Islet of Langerhans (tissue), 1 donor: Measurements from ENCODE around the gene BCL2A1.
"Not testable (repeated sequence)": the region's sequence is repeated elsewhere in the genome, so short reads cannot be mapped to it uniquely, and the experiment has no call there.

ENCODE experiments used
- FAIRE-seq: peaks from one replicate; lab custom pipeline; 2011; peaks lifted over from hg19 to GRCh38; lab: Jason Lieb, UNC

The BCL2A1 gene

DNA sequence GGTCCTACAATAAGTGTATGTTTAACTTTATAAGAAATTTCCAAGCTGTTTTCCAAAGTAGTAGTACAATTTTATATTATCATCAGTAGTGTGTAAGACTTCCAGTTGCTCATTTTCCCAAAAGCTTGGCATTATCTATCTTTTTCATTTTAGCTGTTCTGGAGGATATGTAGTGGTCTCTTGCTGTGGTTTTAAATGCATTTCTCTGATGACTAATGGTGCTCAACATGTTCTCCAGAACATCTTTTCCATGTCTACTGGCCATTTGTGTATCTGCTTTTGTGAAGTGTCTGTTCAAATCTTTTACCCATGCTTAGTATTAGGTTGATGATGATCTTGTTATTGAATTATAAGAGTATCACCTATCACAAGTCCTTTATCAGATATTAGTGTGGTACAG is 13.3 kb downstream of the BCL2A1 start:
- FAIRE-seq, result no peak

DNA sequence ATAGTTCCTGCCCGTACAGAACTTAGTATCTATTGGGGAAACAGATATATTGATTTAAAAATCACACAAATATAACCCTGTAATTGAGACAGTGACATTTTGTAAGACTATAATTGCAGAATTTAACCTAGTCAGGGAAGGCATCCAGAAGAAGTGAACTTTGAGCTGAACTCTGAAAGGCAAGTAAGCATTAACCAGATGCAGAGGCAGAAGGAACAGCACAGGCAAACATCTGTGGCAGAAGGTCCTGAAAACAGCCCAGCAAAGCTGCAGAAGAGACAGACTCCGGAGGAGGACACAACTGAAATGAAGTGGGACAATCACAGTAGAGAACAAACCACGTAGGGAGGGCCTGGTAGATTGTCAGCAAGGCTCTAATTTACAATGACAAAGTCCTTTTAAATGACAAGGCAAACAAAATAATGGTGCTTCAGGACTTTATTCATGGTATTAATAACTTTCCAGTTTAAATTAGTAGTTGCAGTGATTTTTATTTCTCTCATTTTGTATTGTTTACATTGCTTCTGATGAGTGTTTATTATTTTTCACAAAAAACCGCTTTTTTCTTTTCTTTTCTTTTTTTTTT is 14.5 kb downstream of the BCL2A1 start:
- FAIRE-seq, result no peak

DNA sequence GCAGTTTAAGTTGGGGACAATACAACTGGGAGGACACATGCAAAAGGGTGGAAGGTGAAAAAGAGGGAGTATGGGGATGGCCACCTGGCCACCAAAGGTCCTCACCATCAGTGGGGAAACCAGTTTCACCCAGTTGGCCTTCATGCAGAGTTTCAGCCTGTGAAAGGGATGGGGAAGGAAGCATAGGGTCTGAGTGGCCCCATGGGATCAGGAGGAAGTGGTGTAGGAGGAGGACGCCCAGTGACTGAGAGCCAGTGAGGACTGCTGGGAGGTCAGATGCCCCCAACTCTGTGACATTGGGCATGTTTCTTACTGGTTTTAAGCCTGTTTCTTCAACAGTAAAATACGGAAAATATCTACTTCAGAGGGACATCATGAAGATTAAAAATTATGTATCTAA is 16.3 kb downstream of the BCL2A1 start:
- FAIRE-seq, result no peak

DNA sequence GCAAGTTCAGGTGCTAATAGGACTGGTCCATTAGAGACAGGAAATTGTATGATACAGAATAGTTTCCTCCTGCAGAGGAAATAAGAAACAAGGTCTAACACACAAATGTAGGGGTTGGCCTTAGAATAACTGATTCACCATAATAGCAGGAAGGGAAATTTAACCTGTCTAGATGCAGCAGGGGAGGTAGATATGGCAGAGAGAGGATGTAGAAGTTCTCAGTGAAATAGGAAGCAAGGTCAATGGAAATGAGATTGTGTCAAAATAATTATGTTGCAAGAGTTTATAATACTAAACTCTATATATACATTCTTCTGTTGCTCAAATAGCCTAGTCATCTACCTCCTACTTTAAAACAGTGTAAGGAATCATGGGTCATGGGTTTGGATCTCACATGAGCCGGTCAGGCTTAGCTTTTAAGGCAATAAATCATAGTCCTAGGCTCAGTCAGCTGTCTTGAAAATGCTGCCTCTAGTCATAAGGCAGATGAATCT is 17.0 kb downstream of the BCL2A1 start:
- no peak for FAIRE-seq

DNA sequence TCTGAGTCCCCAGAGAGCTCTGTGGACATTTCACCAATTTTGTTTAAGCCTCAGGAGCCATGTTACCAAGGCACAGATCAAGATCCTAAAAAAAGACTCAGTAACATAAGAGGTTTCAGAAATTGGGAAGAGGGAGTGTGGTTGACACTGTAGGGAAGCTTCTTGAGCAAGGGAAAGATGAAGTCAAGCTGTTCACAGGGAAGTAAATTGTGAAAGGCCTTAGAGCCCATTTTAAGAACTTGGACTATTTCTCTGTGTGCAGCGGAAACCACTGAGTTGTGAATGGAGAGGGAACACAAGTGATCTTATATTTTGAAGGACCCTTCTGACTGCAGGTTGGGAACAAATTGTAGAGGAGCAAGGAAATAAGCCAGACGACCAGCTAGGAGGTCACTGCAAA is 18.7 kb downstream of the BCL2A1 start:
- no peak for FAIRE-seq

DNA sequence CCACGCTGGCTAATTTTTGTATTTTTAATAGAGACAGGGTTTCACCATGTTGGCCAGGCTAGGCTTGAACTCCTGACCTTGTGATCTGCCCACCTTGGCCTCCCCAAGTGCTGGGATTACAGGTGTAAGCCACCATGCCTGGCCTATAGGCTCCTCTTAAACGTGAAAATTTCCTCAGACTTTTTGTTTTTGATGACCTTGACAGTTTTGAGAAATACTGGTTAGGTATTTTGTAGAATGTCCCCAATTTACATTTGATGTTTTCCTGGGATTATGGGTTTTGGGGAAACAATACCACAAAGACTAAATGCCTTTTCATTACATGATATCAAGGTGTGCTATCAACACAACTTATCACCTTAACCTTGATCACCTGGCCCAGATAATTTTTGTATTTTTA is 20.7 kb downstream of the BCL2A1 start:
- no peak for FAIRE-seq

DNA sequence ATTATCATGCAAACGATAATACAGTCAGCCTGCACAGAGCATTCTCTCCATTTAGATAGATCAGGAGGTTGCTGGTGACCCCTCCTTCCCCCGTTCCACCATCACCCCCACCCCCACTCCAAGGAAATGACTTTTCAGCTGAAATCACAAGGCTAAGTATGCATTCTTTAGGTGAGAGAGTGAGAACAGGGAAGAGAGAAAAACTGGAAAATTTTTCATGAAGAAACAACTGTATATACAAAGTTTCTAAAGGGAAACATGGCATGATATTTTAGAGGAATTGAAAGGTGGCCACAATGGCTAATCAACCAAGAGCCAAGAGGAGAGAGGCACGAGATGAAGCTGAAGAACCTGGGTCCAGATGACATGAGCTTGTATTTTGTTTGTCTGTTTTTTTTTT is 22.2 kb downstream of the BCL2A1 start:
- no peak for FAIRE-seq

DNA sequence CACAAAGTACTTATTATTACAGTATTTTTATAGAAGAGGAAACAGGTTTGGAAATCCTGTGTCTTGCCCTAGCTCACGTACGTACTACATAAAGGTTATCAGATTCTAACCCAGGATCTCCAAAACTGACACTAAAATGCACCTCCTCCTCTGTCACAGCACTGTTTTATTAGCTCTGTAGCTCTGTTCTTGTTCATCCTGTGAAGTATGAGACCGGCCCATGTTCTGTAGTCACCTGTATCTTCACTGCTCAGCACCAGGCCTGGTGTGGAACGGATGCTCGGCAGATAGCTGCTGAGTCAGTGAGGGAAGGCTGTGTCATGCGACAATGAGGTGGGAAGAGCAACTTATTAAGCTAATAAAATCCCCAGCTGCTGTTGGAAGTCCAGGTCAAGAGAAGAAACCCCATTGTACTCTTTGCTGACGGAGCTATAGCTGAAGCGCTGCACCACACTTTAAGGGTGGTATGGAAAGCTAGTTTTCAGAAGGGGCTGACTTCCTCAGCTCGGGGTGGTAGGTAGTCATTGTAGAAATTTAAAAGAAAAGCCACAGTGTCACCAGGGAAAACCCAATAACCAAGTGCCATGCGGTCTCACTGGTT is 22.8 kb downstream of the BCL2A1 start:
- no peak for FAIRE-seq

DNA sequence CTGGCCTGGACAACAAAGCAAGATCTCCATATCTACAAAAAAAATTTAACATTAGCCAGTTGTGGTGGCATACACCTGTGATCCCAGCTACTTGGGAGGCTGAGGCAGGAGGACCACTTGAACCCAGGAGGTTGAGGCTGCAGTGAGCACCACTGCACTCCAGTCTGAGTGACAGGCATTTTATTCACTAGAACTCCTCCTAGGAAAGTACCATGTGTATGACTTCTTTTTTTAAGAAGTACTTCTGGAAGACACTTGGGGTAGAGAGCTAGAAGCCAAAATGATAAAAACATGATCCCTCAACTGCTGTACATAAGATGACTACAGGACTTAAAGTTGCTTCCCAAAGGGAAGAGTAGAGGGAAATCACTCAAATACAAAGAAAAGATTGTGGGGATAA is 24.0 kb downstream of the BCL2A1 start:
- no peak for FAIRE-seq

DNA sequence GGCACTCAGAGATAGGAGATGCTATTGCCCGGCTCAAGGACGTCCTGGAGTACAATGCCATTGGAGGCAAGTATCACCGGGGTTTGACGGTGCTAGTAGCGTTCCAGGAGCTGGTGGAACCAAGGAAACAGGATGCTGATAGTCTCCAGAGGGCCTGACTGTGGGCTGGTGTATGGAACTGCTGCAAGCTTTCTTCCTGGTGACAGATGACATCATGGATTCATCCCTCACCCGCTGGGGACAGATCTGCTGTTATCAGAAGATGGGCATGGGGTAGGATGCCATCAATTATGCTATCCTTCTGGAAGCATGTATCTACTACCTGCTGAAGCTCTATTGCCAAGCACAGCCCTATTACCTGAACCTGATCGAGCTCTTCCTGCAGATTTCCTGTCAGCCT is 26.4 kb downstream of the BCL2A1 start:
- FAIRE-seq, result no peak

DNA sequence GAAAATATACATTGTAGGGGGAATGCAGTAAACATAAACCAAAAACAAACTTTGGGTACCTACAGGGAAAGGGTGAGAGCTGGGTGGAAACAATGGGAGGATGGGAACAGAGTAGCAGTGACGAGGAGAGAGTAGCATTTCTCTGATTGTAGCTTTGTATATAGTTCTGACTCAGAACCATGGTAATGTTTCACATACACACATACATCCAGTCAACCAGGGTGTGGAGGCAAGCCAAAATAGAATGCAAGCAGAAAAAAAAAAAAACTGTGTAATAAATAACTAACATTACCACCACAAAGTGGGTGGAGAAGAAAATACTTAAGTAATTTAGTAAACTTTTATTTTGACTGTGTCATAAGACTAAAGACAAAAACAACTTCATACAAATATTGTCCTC is 27.2 kb downstream of the BCL2A1 start:
- no peak for FAIRE-seq

DNA sequence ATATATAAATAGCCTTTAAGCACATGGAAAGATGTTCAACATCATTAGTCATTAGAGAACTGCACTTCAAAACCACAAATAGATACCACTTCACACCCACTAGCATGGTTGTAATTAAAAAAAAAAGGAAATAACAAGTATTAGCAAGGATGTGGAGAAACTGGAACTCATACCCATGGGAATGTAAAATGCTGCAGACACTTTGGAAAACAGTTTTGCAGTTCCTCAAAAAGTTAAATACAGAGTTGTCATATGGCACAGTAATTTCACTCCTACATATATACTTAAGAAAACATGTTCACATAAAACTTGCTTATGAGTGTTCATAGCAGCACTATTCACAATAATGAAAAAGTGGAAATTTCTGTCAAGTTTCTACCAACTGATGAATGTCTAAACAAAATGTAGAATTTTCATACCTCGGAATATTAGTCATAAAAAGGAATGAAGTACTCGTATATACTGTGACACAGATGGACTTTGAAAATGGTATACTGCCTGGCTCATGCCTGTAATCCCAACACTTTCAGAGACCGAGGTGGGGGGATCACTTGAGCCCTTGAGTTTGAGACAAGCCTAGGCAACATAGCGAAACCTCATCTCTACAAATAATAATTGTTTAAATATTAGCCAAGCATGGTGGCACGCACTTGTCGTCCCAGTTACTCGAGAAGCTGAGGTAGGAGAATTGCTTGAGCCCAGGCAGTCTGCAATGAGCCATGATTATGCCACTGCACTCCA is 28.1 kb downstream of the BCL2A1 start:
- no peak for FAIRE-seq

DNA sequence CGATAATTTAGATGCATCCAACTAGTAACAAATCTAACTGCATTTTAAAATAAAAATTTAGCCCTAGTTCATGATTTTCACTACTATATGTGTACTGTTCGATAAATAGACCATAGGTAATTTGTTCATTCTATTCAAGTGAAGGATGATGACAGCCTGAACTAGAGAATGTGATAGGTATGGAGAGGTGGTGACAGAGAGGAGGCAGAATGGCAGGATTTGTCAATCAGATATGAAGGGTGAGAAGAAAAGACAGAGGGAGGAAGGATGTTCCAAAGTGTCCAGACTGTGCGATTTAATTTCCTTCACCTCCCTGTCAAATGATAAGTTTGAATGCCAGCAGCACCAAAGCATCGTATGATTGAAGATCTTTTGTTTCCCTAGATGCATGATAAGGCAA is 31.6 kb downstream of the BCL2A1 start:
- no peak for FAIRE-seq

DNA sequence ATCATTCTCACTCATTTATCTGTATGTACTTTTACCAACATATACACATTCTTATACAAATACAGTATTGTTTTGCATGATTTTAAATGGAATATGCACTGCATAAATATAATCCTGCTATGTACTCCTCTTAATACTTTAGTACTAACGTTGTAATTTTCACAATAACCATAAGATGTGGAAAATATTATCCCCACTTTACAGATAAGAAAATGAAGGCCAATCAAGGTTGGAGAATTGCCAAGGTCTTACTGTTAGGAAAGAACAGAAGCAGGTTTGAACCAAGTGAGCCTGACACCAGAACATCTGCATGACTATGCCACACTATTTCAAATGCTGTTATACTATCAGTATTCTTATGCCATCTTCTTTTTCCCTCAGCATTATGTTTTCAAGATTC is 32.9 kb downstream of the BCL2A1 start:
- no peak for FAIRE-seq

DNA sequence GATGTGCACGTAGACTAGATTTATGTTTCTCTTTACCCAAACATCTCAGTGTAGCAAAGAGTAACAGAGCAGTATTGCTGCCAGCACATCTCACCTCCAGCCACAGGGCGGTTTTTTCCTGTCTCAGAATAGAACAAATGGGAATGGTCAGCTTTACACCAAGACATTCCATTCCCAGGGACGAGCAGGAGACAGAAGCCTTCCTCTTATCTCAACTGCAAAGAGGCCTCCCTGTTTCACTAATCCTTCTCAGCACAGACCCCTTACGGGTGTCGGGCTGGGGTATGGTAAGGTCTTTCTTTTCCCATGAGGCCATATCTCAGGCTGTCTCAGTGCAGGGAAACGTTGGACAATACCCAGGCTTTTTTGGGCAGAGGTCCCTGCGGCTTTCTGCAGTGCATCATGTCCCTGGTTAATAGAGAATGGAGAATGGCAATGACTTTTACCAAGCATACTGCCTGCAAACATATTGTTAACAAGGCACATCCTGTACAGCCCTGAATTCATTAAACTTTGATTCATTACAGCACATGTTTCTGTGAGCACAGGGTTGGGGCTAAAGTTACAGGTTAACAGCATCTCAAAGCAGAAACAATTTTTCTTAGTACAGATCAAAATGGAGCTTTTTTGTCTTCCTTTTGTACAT is 35.3 kb downstream of the BCL2A1 start:
- FAIRE-seq, result not testable (repeated sequence)

DNA sequence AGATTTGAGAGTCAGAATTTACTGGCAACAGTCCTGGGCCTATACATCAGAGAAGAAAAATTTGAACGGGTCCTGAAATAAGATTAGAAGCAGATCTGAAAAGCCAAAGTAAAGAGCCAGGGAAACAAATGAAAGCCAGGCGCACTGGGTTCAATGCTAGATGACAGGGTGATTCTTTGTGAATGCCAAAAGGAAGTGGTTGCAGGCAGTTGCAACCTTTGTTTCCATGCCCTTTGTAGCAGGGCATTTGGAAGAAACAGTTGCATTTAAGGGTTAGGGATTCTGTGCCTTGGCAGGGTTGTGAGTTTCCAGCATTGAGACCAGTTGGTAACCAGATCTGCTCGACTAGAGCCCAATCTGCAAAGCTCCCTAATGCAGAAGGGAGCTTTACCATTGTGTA is 37.8 kb downstream of the BCL2A1 start:
- FAIRE-seq, result no peak

DNA sequence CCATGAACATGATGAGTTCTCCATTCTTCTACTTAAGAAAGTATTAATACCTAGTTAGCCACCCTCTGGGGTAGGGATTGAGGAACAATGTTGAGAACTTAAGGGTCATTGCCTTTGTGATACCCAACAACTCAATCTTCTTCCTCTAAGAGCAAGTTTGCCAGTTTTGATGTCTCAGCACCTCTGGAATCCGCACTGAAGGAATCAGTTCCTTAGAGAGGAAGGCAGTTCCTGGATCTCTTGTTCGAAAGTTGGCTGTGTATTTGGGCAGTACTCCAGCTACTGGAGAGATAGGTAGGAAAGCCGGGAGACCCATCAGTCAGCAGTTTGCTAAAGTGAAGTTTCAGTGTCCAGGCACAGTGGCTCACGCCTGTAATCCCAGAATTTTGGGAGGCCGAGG is 38.5 kb downstream of the BCL2A1 start:
- no peak for FAIRE-seq

DNA sequence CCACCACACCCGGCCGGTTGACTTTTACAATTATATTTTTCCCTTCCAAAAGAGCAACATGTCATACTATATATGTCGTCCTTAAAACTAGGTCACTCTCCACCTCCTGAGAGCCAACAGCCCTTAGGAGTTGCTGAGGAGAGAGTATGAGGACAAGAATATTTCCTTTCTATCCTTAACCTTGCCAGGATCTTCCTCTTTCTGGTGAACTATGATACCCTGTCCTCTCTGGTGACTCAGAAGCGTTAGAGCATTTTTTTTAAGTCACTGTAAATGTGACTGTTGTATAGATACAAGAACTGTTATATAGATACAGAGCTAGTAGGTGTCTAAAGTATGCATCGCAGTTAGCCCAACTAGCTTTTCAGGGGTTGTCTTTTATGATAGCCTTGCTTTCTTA is 40.5 kb downstream of the BCL2A1 start:
- FAIRE-seq, result no peak

DNA sequence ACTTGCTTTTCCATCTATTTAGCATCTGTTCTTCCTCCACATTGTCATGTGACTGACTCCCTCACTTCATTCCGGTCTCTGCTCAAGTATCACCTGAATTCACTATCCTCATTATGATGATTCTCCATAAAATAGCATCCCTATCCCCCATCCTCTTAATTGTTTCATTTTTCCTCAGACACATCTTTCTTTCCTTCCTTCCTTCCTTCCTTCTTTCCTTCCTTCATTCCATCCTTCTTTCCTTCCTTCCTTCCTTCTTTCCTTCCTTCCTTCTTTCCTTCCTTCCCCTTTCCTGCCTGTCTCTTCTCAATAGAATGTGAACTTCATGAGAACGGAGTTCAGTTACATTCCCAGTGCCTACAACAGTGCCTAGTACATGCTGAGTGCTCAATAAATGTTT is 41.6 kb downstream of the BCL2A1 start:
- FAIRE-seq, result no peak

DNA sequence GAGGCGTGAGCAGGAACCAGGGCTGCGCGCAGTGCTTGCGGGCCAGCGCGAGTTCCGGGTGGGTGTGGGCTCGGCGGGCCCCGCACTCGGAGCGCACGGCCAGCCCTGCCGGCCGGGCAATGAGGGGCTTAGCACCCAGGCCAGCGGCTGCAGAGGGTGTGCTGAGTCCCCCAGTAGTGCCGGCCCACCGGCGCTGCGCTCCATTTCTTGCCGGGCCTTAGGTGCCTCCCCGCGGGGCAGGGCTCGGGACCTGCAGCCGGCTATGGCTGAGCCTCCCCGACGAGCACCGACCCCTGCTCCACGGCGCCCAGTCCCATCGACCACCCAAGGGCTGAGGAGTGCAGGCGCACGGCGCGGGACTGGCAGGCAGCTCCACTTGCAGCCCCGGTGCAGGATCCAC is 44.9 kb downstream of the BCL2A1 start:
- FAIRE-seq, result not testable (repeated sequence)

DNA sequence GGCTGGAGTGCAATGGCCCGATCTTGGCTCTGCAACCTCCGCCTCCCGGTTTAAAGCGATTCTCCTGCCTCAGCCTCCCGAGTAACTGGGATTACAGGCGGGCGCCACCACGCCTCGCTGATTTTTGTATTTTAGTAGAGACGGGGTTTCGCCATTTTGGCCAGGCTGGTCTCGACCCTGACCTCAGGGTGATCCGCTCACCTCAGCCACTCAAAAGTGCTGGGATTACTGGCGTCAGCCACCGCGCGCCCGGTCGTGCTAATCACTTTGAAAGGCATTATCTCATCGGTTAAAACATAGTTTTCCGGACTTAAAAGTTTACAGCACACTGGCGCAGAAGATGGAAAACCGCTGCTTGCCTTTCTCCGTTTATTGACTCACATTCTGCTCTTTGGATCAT is 46.6 kb downstream of the BCL2A1 start:
- no peak for FAIRE-seq

DNA sequence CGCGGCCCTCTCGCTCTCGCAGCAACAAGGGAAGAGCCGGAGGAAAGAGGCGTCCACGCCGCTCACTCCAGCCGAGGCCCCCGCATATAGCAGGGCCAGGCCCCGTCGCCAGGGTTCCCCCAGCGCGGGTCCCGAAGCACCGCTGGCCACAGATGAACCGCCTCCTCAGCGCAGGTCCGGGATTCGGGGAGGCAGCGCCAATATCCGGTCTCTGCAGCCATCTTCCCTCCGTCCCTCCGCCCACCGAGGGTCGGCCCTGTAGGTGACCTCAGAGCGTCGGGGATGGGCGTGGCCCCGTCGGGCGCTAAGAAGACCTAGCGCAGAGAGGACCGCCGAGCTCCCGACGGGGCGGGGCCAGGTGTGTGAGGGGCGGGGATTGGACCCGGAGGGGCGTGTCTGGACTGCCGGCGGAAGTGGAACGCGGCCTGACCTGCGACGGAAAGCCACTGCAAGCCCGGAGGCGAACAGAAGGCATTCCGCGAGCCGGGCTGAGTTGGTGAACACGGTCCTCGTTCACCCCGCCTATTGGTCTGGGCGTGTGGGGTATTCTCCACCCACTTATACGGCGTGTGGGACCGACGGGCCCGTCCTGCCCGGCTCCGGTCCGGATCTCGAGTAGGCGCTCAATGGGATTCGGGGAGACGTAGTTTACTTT is 47.4 kb downstream of the BCL2A1 start:
- no peak for FAIRE-seq

DNA sequence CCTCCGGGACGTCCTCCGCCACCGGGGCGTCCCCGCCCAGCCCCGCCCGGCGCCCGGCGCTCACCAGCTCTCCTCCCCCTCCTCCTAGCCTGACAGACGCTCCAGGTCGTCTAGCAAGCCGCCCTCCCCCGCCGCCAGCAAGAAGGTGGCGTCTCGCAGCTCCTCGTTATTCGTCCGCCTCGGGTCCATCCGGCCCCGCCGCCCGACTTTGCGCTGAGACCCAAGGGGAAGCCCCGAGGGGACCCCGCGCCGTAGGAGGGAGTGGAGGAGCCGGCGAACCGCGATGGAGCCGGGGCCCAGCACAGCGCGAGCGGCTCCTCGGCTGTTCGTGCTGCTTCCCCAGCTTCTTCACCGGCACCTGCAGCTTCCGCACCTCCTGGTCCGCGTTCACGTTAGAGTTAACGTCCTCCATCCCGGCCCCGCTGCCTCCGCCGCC is 47.9 kb downstream of the BCL2A1 start:
- no peak for FAIRE-seq
